ENCODE results near the gene ALPK3. TPM values are rescaled to one million over a fixed set of nuclear protein-coding genes. Genes with fewer than 3 reads are reported as not detected.
"Not testable (repeated sequence)": the region's sequence is repeated elsewhere in the genome, so short reads cannot be mapped to it uniquely, and the experiment has no call there.

ALPK3 gene
- total RNA-seq, 1 donor from 2014 or later, result 7.5 TPM

DNA sequence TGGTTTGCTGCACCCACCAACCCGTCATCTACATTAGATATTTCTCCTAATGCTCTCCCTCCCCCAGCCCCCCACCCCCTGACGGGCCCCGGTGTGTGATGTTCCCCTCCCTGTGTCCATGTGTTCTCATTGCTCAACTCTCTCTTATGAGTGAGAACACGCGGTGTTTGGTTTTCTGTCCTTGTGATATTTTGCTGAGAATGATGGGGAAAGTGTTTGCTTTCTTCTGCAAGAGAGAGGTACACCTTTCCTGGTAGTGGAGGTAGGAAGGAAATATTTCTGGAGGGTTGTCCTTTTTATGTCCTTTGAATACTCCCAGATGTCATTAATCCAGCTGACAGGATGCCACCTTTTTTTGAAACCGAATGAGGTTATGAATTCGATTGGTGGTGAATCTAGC is 56.8 kb downstream of the ALPK3 start:
- DNase-seq, result no peak

- DNase-seq, result no peak
Measured at GRCh38 chr15:84874981-84875699, 58.0 kb downstream of the ALPK3 start.

DNA sequence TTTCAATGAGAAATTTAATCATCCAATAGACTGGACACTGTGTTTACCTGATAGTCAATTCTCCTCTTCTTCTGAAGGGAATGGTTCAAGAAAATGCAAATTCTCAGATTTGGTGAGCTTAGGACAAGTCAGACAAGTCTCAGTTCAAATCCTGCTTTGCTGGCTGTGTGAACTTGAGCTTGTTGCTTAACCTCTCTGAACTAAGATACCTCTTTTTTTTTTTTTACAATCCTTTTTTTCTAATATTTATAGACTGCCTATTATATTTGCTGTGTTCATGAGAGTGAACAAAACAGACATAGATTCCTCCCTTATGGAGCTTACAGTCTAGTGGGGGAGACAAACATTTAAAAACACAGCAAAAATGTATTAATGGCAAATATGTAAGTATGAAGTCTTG is 59.1 kb downstream of the ALPK3 start:
- no peak for DNase-seq

GRCh38 chr15:84877701-84878100 is 60.5 kb downstream of the ALPK3 start:
- not testable (repeated sequence) for DNase-seq

- peak; percentile 12 for DNase-seq
Measured at GRCh38 chr15:84878504-84878903, 61.3 kb downstream of the ALPK3 start.

DNA sequence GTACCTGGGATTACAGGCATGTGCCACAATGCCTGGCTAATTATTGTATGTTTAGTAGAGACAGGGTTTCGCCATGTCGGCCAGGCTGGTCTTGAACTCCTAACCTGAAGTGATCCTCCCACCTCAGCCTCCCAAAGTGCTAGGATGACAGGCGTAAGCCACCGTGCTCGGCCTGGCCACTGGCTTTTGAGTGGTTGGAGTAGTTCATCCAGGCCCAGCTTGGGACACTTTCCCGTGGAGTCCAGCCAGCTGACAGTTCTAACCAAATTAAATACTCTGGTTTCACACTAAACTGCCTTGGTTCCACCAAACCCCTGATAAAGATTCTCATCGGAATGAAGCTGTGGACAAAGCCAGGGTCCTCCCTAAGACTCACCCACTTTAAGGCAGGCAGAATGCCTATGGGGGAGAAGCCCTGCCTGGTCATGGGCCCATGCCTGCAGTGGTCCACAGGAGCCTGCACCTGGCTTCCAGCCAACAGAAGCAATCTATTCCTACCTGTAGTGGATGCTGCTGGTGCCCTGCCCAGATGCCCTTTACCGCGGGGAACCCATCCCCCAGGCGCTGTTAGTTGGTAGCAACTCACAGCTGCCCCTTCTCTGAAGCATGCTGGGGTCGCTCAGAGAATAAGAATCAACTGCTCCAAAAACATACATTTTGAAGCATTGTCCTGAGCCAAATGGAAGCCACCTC is 62.1 kb downstream of the ALPK3 start:
- DNase-seq, result no peak

DNA sequence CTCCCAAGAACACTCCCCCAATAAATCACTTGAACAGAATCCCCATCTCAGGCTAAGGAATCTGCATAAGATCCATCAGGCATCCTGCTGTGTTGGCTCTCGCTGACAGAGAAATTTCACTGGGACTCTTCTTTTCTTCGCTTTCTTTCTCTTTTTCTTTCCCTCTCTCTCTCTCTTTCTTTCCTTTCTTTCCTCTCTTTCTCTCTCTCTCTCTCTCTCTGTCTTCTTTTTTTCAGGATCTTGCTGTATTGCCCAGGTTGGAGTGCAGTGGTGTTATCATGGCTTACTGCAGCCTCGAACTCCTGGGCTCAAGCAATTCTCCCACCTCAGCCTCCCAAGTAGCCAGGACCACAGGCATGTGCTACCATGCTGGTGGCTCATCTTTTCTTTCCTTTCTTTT is 62.9 kb downstream of the ALPK3 start:
- no peak for DNase-seq

DNA sequence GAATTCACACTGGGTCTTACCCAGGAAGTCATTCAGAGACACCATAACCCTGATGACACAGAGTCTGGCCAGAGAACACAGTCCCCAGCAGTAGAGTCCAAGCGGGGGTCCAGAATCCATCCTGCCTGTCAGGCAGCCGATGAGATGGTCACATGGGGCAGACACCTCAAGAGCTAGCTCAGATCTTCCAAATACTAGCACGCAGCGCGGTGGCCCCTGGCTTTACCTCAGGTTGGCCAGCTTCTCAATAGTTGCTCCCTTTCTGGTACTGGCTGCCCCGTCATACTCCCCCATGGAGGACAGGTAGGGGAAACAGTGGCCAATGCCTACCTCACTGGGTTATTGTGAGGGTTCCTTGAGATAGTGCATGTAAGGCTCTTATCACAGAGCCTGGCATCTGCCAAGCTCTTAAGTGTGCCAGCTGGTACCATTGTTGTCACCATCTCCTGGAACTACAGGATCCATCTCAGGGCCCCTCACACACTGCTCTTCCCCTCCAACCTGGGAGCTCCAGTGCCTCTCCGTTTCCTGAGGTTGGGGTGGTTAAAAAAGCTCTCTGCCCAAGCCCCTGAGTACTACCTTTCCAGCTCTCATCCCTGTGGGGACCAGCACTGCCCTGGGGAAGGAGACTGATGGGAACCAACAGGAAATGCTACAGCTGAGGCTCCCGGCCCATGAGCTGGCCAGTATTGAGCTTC is 63.8 kb downstream of the ALPK3 start:
- DNase-seq, result no peak

DNA sequence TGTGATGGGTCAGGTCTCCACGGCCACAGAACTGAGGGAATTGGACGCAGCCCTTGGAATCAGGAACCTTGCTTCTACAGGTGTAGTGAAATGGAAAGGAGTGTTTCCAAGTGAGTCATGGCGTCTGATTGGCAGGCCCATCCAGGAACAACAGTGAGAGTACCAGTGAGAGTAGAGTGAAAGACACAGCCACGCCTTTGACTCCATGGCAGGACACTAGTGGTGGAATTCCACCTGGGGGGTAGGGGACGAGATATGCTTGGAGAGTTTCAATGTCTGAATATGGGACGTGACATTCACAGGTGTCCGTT is 64.3 kb downstream of the ALPK3 start:
- DNase-seq, result no peak

GRCh38 chr15:84883466-84883865 is 66.3 kb downstream of the ALPK3 start:
- DNase-seq, result no peak

DNA sequence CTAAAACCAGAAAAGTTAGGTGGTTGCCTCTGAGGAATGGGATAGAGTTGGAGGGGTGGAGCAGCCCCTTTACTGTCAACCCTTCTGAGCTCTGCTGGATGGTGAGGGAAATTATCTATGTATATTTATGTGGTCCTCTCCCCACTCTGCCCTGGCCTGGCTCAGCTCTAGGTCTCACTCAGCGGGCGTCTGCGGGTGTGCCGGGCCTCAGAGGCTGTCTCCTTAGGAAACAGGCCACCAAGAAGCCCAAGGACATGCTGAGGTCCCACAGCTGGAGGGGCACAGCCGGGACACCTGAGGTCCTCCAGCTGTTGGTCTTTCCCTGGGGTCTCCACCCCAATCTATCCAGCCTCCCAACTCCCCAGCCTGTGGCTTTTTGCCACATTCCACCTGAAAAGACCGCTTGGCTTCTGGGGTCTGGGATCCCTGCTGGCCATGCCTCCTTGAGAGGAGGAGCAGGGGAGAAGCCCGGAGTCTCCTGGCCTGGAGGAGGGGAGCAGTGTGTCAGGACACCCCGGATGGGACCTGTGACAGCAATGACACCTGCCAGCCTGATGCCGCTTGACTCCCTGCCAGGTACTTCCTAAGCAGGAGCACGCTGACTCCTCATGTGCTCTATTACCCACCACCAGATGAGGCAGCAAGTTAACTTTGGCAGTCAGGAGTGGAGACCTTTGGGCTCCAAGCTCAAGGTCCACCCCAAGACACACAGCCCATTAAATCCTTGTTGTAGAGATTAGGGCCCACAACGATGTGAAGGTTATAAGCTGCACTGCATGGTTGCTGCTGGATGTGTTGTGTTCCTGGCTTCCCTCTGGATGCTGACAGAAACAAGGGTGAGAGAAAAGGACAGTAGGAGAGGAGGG is 67.0 kb downstream of the ALPK3 start, which contains the start of gene SLC28A1:
Gene SLC28A1 (plus strand): TSS at position 747 of the 866 bp plus-strand sequence. CDS start 3,099 bp downstream, outside the sequence.
- no peak for DNase-seq

GRCh38 chr15:84885801-84886200 is 68.6 kb downstream of the ALPK3 start:
- no peak for DNase-seq

DNA sequence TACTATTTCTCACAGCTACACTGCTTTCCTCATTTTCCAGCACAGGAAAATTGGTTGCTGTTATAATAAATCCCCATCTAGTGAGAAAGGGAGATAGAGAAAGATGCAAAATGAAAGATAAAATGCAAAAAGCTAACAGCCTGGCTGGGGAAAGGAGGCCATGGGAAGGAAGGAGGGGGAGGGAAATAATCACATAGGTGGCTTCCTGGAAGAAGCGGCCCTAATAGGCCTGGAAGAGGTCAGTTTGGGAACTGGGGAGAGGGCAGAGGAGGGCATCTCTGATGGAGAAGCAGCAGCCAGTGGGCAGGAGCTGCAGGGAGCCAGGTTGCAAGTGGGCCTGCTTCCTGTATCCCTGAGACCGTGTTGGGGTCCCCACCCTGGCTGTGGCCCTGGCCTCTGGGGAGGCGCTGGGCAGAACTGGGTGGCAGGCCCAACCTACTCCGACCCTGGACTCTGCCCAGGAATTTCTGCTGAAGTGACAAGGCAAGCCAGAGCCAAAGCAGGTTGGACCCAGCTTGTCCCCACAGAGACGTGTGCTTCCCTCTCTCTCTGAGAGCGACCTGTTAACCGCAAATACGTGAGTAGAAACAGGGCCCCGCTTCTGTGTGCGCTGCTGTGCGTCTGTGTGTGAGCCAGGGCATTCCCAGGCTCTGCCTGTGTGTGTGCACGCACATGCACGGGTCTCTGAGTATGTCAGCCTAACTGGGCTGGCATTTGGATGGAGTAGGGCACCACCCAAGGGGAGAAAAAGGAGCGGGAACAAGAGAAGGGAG is 69.2 kb downstream of the ALPK3 start:
- no peak for DNase-seq

- DNase-seq, result no peak
Measured at GRCh38 chr15:84886984-84887299, 69.8 kb downstream of the ALPK3 start.

DNA sequence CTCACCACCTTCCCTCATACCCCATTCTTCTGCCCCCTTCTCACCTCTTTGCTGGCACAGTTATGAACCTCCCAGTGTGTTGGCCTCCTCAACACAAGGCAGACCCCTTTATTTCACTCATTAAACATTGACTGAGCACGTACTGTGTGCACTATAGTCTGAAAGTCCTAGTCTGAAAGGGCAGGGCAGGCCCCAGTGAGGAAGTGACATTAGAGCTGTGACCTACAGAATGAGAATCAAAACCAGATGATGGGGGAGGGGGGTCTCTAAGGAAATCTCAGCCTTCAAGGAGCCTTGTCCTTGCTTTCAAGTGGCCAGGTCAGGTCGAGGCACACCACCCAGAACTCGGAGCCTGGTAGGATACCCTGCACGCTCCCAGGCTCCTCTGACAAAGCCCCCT is 70.8 kb downstream of the ALPK3 start:
- DNase-seq, result no peak

- no peak for DNase-seq
Measured at GRCh38 chr15:84888639-84889038, 71.5 kb downstream of the ALPK3 start.

DNA sequence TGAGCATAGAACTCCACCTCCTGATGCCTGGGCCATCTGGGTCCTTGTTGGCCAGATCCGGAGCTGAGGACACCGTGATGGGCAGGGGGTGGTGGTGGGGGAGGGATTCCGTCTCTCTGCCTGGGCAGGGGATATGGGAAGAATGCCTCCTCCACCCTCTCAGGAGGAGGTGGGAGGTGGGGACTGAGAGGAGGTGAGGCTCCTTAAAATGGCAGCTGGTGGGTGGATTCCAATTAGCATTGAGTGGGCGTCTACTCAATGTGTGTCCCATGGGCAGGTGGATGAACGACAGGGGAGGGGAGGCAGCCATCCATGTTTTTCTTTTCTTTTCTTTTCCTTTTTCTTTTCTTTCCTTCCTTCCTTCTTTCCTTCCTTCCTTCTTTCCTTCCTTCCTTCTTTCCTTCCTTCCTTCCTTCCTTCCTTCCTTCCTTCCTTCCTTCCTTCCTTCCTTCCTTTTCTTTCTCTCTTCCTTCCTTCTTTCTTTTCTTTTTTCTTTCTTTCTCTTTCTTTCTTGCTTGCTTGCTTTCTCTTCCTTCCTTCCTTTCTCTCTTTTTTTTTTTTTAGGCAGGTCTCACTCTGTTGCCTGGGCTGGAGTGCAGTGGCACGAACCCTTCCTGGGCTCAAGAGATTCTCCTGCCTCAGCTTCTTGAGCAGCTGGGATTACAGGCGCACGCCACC is 72.3 kb downstream of the ALPK3 start:
- DNase-seq, result no peak

DNA sequence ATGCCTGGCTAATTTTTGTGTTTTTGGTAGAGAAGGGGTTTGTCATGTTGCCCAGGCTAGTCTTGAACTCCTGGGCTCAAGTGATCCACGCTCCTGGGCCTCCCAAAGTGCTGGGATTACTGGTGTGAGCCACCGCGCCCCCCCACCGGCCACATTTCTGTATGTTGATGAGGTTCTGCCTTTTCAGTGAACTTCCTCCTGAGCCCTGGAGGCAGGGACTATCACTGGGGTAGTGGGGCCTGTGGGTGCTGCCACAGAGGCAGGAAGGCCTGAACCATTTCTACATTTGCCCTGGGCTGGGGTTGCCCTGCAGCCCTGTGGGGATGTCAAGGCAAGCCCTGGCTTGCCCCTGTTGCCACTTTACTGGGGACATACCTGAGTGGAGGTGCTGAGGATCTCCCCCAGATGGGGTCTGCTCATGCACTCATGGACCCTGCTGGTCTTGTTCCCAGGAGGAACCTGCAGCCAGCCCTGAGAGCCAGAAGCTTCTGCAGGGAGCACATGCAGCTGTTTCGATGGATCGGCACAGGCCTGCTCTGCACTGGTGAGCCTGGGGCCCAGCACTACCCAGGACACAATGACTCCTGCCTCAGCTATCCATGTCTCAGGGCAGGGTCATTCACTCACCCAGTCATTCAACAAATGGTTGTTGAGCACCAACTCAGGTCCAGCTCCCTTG is 73.0 kb downstream of the ALPK3 start:
- DNase-seq, result no peak

GRCh38 chr15:84890670-84891162 is 73.6 kb downstream of the ALPK3 start:
- DNase-seq, result no peak

DNA sequence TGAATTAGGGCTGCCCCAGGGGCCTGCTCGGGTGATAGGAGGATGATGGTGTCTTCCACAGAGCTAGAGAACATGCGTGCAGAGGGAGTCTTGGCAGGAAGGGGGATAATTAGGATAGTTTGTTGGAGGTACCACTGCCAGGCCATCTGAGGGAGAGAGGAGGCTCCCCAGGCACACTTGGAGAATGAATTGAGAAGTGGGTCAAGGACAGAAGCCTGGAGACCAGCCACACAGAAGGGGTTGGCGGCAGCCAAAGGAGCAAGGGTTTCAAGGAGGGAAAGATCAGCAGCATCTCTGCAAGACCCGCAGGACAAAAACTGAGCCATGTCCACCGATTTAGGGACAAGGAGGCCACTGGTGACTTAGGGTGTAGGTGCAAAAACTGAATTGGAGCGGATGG is 74.2 kb downstream of the ALPK3 start:
- no peak for DNase-seq
